Esophagus squamous epithelium (tissue), 4 donors: ENCODE data around the gene CLASRP.

ENCODE experiments used
- POLR2A ChIP-seq, 4 donors: fragments of 450-650 bp; IDR thresholded peaks; one replicate each; pipeline ENCODE4 v1.6.1; 2017; ENCODE audit warnings: antibody characterized with exemption in 4 of 4, mild to moderate bottlenecking in 4 of 4, moderate library complexity in 3 of 4
- TF ChIP-seq, protein P1 (sequence below), 6 experiments: fragments of 450-650 bp in 4 of 6; fragments of 200-600 bp in 2 of 6; sonication (generic) in 2 of 6; IDR thresholded peaks; one replicate each; pipeline ENCODE4 v1.5.1; 2016 to 2019; ENCODE audit warnings: antibody characterized with exemption in 6 of 6, mild to moderate bottlenecking in 4 of 6, moderate library complexity in 4 of 6

DNA sequence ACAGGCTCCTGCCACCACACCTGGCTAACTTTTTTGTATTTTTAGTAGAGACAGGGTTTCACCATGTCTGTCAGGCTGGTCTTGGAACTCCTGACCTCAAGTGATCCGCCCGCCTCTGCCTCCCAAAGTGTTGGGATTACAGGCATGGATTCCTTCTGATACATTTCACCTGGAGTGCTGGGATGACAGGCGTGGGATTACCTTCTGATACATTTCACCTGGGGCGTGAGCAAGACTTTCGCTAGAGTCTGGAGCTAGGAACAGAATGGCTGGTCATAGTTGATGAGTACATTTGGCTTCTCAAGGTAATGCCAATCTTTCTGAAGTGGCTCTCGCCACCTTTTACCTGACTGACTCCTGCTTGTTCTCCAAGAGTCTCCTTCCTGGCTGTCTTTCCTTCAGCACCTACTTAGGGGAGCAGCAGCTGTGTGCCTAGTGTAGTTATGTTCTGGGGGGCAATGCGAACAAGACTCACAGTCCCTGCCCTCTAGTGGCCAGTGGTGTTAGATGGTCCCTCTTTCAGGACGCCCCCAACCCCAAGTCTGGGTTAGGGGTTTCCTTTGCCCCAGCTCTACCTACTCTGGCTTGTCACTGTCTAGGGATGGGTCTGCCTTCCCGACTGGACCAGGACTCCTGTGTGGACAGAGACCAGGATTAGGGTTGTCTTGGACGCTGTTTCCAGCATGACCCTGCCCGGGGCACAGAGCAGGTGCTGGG, 73.4 kb downstream of the CLASRP start:
- TF ChIP-seq, protein P1, sequence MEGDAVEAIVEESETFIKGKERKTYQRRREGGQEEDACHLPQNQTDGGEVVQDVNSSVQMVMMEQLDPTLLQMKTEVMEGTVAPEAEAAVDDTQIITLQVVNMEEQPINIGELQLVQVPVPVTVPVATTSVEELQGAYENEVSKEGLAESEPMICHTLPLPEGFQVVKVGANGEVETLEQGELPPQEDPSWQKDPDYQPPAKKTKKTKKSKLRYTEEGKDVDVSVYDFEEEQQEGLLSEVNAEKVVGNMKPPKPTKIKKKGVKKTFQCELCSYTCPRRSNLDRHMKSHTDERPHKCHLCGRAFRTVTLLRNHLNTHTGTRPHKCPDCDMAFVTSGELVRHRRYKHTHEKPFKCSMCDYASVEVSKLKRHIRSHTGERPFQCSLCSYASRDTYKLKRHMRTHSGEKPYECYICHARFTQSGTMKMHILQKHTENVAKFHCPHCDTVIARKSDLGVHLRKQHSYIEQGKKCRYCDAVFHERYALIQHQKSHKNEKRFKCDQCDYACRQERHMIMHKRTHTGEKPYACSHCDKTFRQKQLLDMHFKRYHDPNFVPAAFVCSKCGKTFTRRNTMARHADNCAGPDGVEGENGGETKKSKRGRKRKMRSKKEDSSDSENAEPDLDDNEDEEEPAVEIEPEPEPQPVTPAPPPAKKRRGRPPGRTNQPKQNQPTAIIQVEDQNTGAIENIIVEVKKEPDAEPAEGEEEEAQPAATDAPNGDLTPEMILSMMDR (IDR thresholded peaks at IDR 0.05): no peak
- TF ChIP-seq POLR2A (IDR thresholded peaks at IDR 0.05): no peak
